ENCODE results near the gene TDP1.

TDP1 gene

DNA sequence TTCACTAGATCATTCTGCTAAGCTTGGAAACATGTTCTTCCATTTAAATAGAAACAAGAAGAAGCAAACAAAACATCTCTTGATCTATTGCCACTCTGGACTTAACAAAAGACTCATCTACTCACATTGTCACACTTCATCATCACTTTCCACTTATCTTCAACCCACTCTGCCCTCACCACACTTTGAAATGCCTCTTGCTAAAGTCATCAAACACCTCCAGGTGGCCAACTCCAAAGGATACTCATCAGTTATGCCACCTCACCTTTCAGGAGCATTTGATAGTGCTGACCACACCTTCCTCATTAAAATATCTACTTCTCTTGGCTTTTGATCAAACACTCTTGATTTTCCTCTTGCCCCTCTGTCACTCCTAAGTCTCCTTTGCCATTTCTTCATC, 8.4 kb upstream of the TDP1 start:
- no peak for DNase-seq

DNA sequence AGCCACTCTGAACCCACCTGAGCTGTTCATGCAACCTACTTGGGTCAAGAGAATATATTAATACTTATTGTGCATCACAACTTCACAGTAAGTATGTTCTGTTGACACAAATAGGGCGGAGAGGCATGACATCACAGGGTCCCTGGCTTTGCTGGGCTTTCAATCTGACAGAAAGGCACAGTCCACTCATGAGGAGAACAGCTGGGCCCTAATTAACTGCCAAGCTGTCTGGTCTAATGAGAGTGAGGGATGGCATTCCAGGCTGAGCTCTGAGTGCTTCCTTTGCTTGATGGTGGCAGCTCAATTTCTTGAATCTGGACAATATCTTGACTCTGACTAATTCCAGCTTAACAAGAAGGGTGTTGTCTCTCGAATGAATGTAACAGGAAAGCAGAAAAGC, 3.2 kb upstream of the TDP1 start:
- DNase-seq, result no peak

DNA sequence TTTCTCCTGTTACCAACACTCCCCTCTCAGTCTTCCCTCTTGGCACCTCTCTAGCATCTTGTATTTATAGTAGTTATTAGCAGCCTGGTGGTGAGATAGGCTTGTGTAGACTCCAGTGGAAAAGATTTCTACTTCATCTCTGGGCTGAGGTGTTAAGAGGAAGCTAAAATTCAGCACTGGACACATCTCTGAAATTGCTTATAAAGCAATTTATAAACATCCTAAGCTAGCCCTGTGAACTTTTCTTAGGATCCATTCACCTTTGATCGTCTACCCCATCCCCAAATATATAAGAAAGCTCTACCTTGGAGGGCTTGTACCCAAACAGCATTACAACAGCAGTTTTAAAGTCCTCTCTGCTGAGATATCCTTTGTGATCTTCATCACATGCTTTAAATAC, 2.1 kb upstream of the TDP1 start:
- no peak for DNase-seq

DNA sequence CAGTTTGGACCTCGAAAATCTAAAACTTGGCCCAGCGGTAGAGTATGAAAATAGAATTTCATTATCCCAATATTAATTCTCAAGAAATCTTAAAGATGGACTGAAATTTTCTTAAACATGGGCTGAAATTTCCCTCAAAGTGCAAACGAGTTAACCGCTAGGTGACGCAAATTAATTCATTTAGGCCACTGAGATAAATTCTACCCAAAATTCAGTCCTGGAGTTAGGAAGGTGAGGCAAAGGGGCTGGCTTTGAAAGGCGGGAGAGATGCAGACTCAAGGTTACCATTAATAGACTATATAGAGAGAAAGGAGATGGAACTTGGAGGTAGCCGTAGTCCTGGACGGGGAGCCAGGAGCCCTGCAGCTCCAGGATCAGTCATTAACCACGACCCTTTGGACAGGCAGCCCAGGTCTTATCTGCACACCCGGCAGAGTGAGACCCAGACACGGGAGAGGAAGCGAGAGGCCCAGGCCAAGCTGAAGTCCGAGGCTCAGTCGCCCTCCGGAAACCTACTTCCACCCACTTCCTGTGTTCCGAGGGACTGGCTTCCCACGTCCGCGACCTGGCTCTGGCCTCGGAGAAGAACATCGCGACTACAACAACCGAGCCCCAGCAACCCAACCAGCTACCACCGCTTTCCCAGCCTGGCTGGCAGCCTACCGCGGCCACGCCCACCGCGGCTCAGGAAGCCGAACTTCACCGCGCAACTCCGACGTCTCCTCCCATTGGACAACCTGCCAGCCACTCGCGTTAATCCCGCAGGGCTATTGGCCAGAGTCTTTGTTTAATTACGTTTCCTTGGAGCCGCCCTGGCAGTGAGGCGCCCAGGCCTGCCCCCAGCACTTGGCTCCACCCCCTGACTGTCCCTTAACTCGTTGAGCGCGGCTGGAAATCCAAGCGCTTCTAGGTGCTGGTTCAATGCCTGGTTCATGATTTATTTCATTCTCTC, 1.4 kb upstream of the TDP1 start, which contains the start of gene EFCAB11:
Gene EFCAB11 (minus strand): TSS at position 661 of the 952 bp plus-strand sequence. CDS start 70 bp downstream, at position 591.
- DNase-seq, result peak; percentile 99

DNA sequence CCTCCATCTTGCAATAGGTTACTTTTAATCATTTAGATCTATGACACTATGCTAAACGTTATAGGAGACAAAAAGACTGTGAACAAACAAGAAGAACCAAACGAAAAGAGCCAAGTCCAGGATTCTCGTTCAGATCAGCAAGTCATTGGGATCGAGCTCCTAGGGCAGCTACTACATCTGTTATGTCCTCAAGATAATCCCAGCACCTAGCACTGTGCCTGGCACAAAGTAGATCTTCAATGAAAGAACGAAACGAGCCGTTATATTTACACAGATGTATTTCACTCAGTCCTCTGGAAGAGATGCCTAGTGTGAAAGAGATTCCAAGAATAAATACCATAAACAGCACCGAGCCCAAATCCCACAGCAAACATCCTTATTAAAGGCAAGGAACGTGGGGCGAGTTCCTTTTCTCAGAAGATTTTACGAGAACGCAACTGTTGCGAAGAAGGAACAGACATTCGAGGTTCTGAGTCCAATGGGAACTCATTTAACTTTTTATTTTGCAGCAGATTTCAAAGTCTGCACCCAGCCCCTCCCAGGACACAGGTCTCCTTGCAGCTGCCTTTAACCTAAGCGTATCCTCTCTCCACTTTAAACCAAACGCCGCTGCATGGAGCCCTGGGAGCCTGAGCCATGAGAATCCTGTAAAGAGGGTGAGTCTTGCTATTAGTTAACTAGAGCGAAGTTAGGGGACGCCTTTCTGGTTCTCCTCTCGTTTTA, 544 bp upstream of the TDP1 start:
- peak; percentile 56 for DNase-seq

DNA sequence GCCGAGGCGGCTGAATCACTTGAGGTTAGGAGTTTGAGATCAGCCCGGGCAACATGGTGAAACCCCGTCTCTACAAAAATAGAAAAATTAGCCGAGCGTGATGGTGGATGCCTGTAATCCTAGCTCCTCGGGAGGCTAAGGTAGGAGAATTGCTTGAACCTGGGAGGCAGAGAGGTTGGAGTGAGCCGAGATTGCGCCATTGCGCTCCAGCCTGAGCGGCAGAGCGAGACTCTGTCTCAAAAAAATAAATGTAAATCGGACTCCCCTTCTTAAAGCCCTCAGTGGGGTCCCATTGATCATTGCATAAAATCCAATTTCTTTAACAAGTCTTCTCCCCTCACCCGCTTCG, 908 bp downstream of the TDP1 start:
- no peak for DNase-seq

DNA sequence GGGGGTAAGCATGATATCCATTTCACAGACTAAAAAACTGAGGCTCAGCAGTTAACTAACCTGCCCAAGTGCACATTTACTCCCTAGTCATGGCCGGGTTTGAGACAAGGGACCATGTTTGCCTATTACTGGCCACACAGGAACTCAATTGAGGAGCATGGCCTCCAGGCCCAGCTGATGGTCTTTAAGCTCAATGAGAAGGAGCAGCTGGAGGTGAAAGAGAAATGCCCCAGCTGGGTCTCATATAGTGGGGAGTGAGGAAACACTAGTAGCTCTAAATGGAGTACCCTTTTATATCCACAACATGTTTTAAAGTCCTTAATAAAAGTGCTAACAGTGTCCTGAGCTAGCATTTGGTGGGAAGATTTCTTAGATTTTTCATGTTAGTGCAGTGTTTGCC, 1.6 kb downstream of the TDP1 start:
- no peak for DNase-seq

DNA sequence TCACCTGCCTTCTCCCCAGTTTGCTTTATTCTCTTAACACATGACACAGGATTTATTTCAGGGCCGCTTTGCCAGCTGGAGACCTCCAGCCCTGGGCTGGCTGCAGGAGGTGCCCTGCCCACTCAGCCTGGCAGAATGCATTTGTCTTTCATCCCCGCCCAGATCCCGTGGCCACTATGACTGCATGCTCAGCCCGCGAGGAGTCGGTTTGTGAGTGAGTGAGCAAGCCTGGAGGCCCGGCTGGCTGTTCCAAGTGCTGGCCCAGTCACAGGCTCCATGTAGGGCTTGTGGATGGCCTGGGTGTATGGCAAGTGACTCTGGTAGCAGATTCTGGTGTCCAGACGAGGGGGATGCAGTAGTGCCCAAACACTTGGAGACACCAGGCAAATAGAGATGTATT, 2.1 kb downstream of the TDP1 start:
- no peak for DNase-seq

DNA sequence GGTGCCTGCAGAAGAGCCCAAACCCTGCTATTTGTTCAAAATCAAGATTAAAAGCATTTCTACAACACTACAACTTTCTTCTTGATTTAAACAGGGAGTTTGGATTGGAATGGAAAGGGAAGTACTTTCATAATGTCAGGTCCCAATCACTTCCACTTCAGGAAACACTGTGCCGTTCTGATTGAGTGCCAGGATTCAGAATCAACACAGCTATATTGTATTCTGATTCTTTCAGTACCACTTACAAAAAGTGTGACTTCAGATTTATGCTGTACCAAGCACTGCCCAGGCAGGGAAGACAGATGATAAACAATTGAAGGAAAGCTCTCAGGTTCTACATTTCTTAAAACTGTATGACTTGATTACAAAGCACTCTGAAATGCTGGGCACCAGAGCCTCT, 3.2 kb downstream of the TDP1 start:
- no peak for DNase-seq

DNA sequence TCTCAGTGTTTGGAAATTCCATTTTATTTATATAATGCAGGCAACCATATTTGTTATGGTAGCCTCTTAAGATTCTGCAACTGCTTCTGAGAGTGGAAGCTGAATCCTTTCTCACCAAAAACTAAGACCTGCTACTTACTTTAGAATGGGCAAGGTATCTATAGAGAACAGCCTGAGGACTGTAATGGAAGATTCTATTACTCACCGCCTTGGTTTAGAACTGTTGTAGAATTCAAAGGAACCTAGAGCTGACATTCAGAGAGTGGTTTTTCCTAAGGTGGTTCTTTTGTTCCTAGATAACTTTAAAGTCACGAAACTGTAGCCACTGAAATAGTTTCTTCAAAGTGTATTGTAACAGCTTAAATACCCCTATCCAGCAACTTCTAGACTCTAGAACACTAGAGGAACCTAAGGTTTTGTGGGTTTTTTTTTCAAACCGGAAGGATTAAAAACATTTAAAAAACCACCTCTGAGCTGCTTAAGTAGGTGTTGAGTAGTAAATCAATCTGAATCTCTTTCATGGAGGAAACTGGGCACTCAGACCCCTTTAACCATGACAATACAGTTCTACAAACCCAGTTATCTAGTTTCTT, 4.2 kb downstream of the TDP1 start:
- no peak for DNase-seq

DNA sequence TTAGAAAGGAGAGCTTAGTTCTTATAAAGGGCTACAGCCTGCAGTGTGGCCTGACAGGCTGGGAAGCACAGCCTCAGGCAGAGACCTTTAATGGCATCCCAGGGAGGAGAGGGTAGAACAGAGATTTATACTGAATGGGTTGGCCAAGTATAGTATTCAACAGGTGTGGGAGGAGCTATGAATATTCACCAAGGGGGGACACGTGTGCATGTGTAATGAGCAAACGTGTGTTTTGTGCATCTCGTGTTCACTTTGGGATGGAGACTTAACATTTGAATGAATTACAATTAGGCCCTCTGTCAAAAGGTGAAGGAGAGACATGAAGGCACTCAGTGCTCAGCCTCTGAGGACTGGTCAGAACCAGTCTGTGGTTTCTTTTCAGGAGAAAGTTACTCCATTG, 5.2 kb downstream of the TDP1 start:
- no peak for DNase-seq

DNA sequence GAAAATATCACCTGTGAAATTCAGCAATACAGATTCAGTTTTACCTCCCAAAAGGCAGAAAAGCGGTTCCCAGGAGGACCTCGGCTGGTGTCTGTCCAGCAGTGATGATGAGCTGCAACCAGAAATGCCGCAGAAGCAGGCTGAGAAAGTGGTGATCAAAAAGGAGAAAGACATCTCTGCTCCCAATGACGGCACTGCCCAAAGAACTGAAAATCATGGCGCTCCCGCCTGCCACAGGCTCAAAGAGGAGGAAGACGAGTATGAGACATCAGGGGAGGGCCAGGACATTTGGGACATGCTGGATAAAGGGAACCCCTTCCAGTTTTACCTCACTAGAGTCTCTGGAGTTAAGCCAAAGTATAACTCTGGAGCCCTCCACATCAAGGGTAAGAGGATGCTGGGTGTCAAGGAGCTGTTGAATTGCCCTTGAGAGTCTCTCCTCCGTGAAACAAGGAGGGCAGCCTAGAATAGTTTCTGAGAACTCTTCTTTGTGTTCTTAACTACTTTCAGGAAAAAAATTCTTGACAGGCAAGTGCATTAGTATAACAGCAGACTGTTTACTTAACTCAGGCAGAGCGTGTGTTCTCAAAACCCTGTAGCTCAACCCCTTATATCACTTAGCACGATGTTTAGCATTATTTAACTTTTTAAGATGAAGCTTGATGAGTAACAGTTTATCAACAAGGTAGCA, 7.7 kb downstream of the TDP1 start:
- DNase-seq, result no peak

DNA sequence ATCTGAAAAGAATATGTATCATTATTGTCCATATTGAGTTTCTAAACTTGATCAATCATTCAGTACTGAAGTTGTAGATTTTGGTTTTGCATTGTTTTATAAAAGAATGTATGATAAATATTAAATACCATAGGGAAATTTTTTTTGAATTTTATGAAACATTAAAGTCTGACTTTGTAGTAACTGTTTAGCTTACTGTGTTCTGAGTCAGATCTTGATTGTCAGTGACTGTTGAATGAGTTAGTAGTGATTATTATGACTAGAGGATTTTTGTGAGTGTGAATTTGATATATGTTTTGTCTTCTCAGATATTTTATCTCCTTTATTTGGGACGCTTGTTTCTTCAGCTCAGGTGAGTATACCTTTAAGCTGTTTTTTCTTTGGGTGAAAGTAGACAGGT, 10.1 kb downstream of the TDP1 start:
- no peak for DNase-seq

DNA sequence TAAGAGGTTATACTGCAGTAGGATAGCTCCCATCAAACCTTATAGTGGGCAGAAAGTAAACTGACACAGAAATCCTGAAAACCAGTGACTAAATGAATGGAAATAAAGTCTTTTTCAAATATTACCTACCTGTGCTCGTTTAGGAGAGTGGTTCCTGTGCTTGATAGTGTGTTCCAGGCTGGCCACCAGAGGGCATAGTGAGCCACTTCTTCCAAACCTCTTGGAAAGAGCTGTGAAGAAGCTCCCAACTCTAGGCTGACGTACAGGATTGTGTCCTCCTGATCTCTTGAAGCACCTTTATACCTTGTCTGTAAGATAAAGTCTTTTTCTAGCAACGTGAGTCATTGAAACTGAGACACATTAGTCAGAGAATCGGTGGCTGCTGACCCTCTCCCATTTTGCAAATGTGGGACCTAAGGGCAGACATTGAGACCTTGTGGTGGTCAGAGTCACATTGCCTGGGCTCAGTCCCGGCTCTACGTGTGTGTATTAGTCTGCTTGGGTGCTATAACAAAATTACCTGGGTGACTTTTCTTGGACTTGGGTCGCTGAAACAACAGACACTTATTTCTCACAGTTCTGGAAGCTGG, 17.6 kb downstream of the TDP1 start:
- DNase-seq, result peak; percentile 61

DNA sequence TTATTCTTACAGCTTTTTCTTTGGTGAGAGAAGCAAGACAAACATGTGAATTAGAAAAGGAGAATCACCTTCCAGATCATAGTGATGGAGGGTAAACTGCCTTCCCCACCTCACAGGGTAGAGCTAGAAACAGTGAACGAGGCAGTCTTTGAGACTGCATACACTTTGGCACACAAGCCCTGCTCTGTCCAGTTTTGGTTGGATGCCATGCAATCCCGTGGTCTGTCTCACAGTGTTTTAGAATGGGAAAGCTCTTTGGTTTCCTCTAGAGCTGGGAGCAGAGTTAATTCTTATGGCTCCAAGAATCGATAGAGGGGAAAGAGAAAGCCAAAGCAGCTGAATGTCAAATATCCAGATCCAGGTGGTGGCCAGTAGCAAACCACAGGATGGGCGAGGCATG, 21.9 kb downstream of the TDP1 start:
- DNase-seq, result no peak

DNA sequence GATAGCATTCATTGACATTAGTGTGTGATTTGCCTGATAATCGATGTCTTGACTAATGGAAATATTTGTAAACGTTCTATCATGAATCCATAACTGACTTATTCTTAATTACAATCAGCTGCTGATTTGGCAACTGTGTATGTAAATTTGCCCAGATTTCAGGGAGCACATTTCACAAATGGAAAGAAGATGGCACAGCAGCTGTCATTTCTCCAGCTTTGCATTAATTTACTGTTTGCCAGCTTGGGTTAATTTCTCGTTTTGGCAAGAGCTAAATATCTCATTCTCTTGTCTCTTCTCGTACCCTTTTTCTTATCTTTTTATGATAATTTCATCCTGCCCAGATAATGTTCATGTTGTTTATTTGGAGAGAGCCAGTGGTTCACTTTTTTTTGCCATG, 22.9 kb downstream of the TDP1 start:
- DNase-seq, result no peak

DNA sequence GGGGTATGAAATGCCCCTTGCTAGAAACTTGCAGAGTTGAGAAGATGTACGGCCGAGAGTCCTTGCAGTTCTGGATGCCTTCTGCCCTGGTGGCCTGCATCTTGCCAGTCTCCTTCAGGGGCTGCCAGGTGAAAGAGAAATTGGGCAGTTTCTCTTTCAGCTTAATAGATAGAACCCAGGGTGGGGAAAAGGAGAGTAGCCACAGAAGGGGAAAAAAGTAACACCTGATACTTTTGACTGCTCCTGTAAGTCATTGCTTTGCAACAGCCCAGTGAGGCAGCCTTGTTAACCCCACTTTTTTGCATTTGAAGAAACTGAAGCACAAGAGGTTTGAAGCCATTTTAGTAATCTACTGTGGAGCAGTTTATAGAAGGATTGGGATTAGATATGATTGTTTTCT, 27.6 kb downstream of the TDP1 start:
- DNase-seq, result no peak

DNA sequence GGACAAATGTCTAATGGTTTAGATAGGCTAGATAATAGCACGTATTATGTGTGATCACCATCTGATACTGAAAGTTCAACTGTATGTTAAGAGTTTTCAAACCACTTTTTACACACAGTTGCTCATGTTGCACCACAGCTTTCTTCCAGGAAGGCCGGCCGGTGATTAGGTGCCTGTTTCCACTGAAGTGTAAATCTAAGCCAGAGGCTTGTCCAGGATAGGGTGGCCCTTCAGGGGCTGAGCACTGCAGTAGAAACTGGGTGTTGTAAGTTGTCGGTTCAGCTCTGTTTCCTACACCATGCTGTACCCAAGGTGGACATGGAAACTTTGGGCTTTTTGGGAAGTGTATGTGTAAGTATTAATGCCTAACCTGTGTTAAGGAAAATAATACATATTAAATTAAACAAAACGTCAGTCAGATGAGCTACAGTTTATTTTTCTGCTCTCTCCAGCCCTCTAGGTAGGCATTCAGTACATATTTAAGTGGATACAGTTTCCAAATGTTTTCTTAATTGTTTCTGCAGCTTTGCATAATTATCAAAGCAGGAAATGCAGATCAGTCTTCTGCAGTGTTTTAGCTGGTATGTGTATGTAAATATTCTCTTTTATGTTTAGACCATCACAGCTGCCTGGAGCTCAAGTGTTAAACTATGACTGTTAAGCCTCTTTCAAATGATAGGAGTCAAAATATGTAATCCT, 30.9 kb downstream of the TDP1 start:
- DNase-seq, result no peak

DNA sequence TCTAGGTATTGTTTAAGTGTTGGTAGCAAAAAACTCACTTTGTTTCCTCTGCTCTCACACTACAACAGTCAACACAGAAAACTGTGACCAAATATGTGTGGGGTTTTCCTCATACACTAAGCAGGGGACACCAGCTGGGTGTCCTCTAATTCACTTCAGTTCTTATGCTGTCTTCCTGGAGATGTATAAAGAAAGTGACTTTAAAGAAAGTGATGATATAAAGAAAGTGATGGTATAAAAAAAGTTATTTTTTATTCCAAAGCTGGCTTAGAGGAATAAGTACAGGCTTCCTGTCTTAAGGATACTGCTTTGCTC, 31.4 kb downstream of the TDP1 start:
- DNase-seq, result no peak

DNA sequence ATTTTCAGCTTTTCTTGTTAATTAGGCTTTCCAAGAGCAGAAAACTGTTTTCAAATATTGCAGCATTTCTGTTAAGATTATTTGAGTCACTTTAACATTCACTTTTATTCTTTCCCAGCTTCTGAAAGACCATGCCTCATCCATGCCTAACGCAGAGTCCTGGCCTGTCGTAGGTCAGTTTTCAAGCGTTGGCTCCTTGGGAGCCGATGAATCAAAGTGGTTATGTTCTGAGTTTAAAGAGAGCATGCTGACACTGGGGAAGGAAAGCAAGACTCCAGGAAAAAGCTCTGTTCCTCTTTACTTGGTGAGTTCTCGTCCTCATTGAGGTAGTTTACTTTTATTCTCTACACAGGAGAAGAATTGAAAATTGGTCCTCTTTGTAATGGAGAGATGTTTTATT, 33.1 kb downstream of the TDP1 start:
- no peak for DNase-seq

DNA sequence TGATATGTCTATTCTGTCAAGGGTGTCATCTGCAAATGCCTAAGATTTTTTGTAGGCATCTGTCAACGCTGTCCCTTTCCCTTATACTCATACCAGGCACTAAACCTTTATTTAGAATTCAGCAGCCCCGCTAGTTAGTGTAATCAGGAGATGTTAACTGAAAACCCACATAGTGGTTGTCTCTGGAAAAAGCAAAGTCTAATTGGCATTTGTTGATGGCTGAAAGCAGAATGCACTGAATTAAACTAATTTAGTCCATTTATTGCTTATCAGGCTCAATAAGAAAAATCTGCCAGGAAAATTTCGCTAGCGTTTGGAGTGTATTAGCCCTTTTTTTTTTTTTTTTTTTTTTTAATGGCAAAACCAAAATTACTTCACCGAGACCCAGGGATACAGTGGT, 34.5 kb downstream of the TDP1 start:
- DNase-seq, result no peak

DNA sequence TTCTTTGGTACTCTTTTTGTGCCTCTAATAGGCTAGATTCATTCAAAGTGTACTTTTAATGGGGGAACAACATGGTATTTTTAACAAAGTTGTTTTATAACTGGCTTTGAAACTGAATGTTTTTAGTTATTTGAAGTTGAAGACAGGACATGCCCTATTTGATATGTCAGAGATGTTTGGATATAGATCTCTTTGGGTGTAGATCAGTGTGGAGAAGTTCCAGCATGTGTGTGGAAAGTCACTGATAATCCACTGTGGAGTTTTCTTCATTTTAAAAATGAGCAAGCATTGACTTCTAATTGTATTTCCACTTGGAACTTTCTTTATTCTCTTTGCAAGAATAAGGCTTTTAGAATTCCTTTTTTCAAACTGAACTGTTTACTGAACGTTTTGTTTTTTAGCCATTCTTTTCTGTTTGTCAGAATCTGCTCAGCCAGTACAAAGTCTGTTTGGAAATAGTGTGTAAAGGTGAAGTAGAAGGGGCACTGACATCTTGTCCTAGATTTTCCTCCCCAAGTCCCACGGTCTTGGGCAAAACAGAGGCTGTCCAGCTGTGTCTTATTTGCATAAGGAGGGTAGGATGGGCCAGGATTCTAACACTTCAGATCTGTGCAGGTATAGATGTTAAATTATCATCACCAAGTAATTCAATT, 35.0 kb downstream of the TDP1 start:
- DNase-seq, result no peak
